ENCODE data around the gene RABGAP1L.

Gene RABGAP1L

DNA sequence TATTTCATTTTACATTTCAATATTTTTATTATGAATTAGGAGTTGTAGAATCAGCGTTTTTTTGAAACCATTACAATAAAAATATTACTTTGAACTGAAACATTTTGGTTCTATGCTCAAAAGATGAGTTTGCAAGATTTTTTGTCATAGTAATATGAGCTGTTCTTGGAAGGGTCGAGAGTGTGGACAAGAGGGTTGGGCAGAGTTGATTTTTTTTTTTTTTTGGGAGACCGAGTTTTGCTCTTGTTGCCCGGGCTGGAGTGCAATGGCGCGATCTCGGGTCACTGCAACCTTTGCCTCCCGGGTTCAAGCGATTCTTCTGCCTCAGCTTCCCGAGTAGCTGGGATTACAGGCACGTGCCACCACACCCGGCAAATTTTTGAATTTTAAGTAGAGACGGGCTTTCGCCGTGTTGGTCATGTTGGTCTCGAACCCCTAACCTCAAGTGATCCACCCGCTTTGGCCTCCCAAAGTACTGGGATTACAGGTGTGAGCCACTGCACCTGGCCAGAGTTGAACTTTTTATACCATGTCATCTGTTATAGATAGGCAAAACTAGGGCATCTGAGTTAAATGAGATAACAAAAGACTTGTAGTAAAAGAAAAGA lies 843.7 kb downstream of the RABGAP1L start:
- H2BK5ac ChIP-seq (ENCODE audit: low read depth, low read length, poor library complexity) = no peak overlapping the region
- no peak for DNase-seq
- H3K23ac ChIP-seq (ENCODE audit: low read length) = no peak overlapping the region
- no CpG with 5 or more reads among the region's 17 CpGs for WGBS (ENCODE audit: extremely low coverage, insufficient coverage, insufficient read length)
- no peak overlapping the region for H4K8ac ChIP-seq (ENCODE audit: low read depth, low read length)
- no peak overlapping the region for H3K4me2 ChIP-seq (ENCODE audit: low read length)
- H3K18ac ChIP-seq (ENCODE audit: low read length) = no peak overlapping the region
- no peak overlapping the region for H3K4me3 ChIP-seq (ENCODE audit: low read depth, low read length)
- H3K36me3 ChIP-seq (ENCODE audit: control insufficient read depth in 1 of 2, insufficient read depth in 2 of 2, low read length in 2 of 2) = peaks cover under 1 to 8% of the 10 kb centered on the region in 2 experiments
- no peaks in the 10 kb centered on the region for H3K9me3 ChIP-seq (ENCODE audit: insufficient read depth, low read depth, low read length)
- no peaks in the 10 kb centered on the region for H3K4me1 ChIP-seq (ENCODE audit: control insufficient read depth in 1 of 2, insufficient read depth in 2 of 2, low read length in 2 of 2)
- no peak overlapping the region for H3K14ac ChIP-seq (ENCODE audit: low read length)
- peaks cover 19% of the 10 kb centered on the region for H3K79me2 ChIP-seq (ENCODE audit: control insufficient read depth, insufficient read depth, low read length, poor library complexity)
- no peak overlapping the region for H3K27ac ChIP-seq (ENCODE audit: low read depth, low read length)
- H2AK5ac ChIP-seq (ENCODE audit: low read length) = no peak overlapping the region
- H3K9ac ChIP-seq (ENCODE audit: low read length) = no peak overlapping the region
- no peak overlapping the region for H2AFZ ChIP-seq (ENCODE audit: insufficient read depth, low read length, poor library complexity)
- H3K79me1 ChIP-seq (ENCODE audit: low read length) = peaks cover 15% of the 10 kb centered on the region
- peak overlapping the region; percentile 90 for H3K4ac ChIP-seq (ENCODE audit: low read depth, low read length)
- no peak overlapping the region for H2BK120ac ChIP-seq (ENCODE audit: insufficient read depth, low read length, poor library complexity)
- H2BK12ac ChIP-seq (ENCODE audit: low read length) = no peak overlapping the region
- H4K91ac ChIP-seq (ENCODE audit: low read depth, low read length) = no peak overlapping the region
- H4K12ac ChIP-seq (ENCODE audit: low read depth, low read length) = no peak overlapping the region
- H3K27me3 ChIP-seq (ENCODE audit: insufficient read depth, low read length) = no peaks in the 10 kb centered on the region

GRCh38 chr1:175003521-175003920 lies 844.2 kb downstream of the RABGAP1L start:
- no peak overlapping the region for H3K18ac ChIP-seq (ENCODE audit: low read length)
- no peak overlapping the region for H4K91ac ChIP-seq (ENCODE audit: low read depth, low read length)
- WGBS (ENCODE audit: extremely low coverage, insufficient coverage, insufficient read length) = no CpG with 5 or more reads among the region's 2 CpGs
- H2BK120ac ChIP-seq (ENCODE audit: insufficient read depth, low read length, poor library complexity) = no peak overlapping the region
- H3K4ac ChIP-seq (ENCODE audit: low read depth, low read length) = no peak overlapping the region
- H2BK12ac ChIP-seq (ENCODE audit: low read length) = no peak overlapping the region
- H3K14ac ChIP-seq (ENCODE audit: low read length) = no peak overlapping the region
- no peaks in the 10 kb centered on the region for H3K27me3 ChIP-seq (ENCODE audit: insufficient read depth, low read length)
- H2AK5ac ChIP-seq (ENCODE audit: low read length) = no peak overlapping the region
- H4K8ac ChIP-seq (ENCODE audit: low read depth, low read length) = no peak overlapping the region
- DNase-seq = no peak
- H3K79me1 ChIP-seq (ENCODE audit: low read length) = peaks cover 15% of the 10 kb centered on the region
- peaks cover 2 to 10% of the 10 kb centered on the region in 2 experiments for H3K36me3 ChIP-seq (ENCODE audit: control insufficient read depth in 1 of 2, insufficient read depth in 2 of 2, low read length in 2 of 2)
- H3K9ac ChIP-seq (ENCODE audit: low read length) = no peak overlapping the region
- H3K4me1 ChIP-seq (ENCODE audit: control insufficient read depth in 1 of 2, insufficient read depth in 2 of 2, low read length in 2 of 2) = no peaks in the 10 kb centered on the region
- no peak overlapping the region for H3K23ac ChIP-seq (ENCODE audit: low read length)
- no peak overlapping the region for H3K4me2 ChIP-seq (ENCODE audit: low read length)
- no peak overlapping the region for H2BK5ac ChIP-seq (ENCODE audit: low read depth, low read length, poor library complexity)
- no peak overlapping the region for H2AFZ ChIP-seq (ENCODE audit: insufficient read depth, low read length, poor library complexity)
- H3K9me3 ChIP-seq (ENCODE audit: insufficient read depth, low read depth, low read length) = no peaks in the 10 kb centered on the region
- H3K27ac ChIP-seq (ENCODE audit: low read depth, low read length) = no peak overlapping the region
- no peak overlapping the region for H3K4me3 ChIP-seq (ENCODE audit: low read depth, low read length)
- peaks cover 19% of the 10 kb centered on the region for H3K79me2 ChIP-seq (ENCODE audit: control insufficient read depth, insufficient read depth, low read length, poor library complexity)
- H4K12ac ChIP-seq (ENCODE audit: low read depth, low read length) = no peak overlapping the region

- H3K23ac ChIP-seq (ENCODE audit: low read length) = no peak overlapping the region
- no peaks in the 10 kb centered on the region for H3K9me3 ChIP-seq (ENCODE audit: insufficient read depth, low read depth, low read length)
- no peak overlapping the region for H3K9ac ChIP-seq (ENCODE audit: low read length)
- H3K4me2 ChIP-seq (ENCODE audit: low read length) = no peak overlapping the region
- no peak for DNase-seq
- H3K4me1 ChIP-seq (ENCODE audit: control insufficient read depth in 1 of 2, insufficient read depth in 2 of 2, low read length in 2 of 2) = no peaks in the 10 kb centered on the region
- H3K4ac ChIP-seq (ENCODE audit: low read depth, low read length) = peak overlapping the region; percentile 27
- H2AFZ ChIP-seq (ENCODE audit: insufficient read depth, low read length, poor library complexity) = no peak overlapping the region
- no peak overlapping the region for H2BK5ac ChIP-seq (ENCODE audit: low read depth, low read length, poor library complexity)
- H3K18ac ChIP-seq (ENCODE audit: low read length) = no peak overlapping the region
- peaks cover 2% of the 10 kb centered on the region for H3K79me1 ChIP-seq (ENCODE audit: low read length)
- no peak overlapping the region for H4K91ac ChIP-seq (ENCODE audit: low read depth, low read length)
- H3K4me3 ChIP-seq (ENCODE audit: low read depth, low read length) = no peak overlapping the region
- no peak overlapping the region for H4K12ac ChIP-seq (ENCODE audit: low read depth, low read length)
- no peak overlapping the region for H2BK120ac ChIP-seq (ENCODE audit: insufficient read depth, low read length, poor library complexity)
- no peak overlapping the region for H3K27ac ChIP-seq (ENCODE audit: low read depth, low read length)
- no peak overlapping the region for H2AK5ac ChIP-seq (ENCODE audit: low read length)
- WGBS (ENCODE audit: extremely low coverage, insufficient coverage, insufficient read length) = no CpG with 5 or more reads among the region's 8 CpGs
- no peak overlapping the region for H2BK12ac ChIP-seq (ENCODE audit: low read length)
- H3K79me2 ChIP-seq (ENCODE audit: control insufficient read depth, insufficient read depth, low read length, poor library complexity) = peaks cover 9% of the 10 kb centered on the region
- H3K36me3 ChIP-seq (ENCODE audit: control insufficient read depth in 1 of 2, insufficient read depth in 2 of 2, low read length in 2 of 2) = peaks cover 6 to 15% of the 10 kb centered on the region in 2 experiments
- H4K8ac ChIP-seq (ENCODE audit: low read depth, low read length) = no peak overlapping the region
- no peak overlapping the region for H3K14ac ChIP-seq (ENCODE audit: low read length)
- no peaks in the 10 kb centered on the region for H3K27me3 ChIP-seq (ENCODE audit: insufficient read depth, low read length)
These were observed 845.9 kb downstream of the RABGAP1L start for GRCh38 chr1:175005085-175005783.

DNA sequence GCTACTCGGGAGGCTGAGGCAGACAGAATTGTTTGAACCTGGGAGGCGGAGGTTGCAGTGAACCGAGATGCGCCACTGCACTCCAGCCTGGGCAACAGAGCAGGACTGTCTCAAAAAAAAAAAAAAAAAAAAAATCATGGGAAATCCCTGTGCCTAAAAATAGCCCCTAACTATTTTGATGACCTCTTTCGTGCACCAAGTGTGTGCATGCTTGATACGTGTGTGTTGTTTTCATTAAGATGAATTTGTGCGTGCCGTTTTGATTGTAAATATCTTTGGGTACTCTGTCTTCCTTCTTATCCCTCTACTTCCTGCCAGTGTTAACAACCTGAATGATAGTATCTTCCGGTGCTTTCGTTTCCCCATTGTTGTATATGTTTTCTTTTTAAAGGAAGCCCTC lies 850.2 kb downstream of the RABGAP1L start:
- no peak overlapping the region for H2BK120ac ChIP-seq (ENCODE audit: insufficient read depth, low read length, poor library complexity)
- no peak overlapping the region for H4K91ac ChIP-seq (ENCODE audit: low read depth, low read length)
- H3K36me3 ChIP-seq (ENCODE audit: control insufficient read depth in 1 of 2, insufficient read depth in 2 of 2, low read length in 2 of 2) = peaks cover 12 to 33% of the 10 kb centered on the region in 2 experiments
- H3K14ac ChIP-seq (ENCODE audit: low read length) = no peak overlapping the region
- H3K4me1 ChIP-seq (ENCODE audit: control insufficient read depth in 1 of 2, insufficient read depth in 2 of 2, low read length in 2 of 2) = no peaks in the 10 kb centered on the region
- no peak overlapping the region for H4K8ac ChIP-seq (ENCODE audit: low read depth, low read length)
- H3K9me3 ChIP-seq (ENCODE audit: insufficient read depth, low read depth, low read length) = no peaks in the 10 kb centered on the region
- WGBS (ENCODE audit: extremely low coverage, insufficient coverage, insufficient read length) = no CpG with 5 or more reads among the region's 10 CpGs
- no peak overlapping the region for H3K4ac ChIP-seq (ENCODE audit: low read depth, low read length)
- H3K79me2 ChIP-seq (ENCODE audit: control insufficient read depth, insufficient read depth, low read length, poor library complexity) = no peaks in the 10 kb centered on the region
- no peak overlapping the region for H2BK5ac ChIP-seq (ENCODE audit: low read depth, low read length, poor library complexity)
- H3K79me1 ChIP-seq (ENCODE audit: low read length) = no peaks in the 10 kb centered on the region
- no peak overlapping the region for H2AK5ac ChIP-seq (ENCODE audit: low read length)
- H3K27me3 ChIP-seq (ENCODE audit: insufficient read depth, low read length) = no peaks in the 10 kb centered on the region
- H3K27ac ChIP-seq (ENCODE audit: low read depth, low read length) = no peak overlapping the region
- no peak overlapping the region for H2AFZ ChIP-seq (ENCODE audit: insufficient read depth, low read length, poor library complexity)
- no peak overlapping the region for H3K18ac ChIP-seq (ENCODE audit: low read length)
- no peak overlapping the region for H3K4me3 ChIP-seq (ENCODE audit: low read depth, low read length)
- no peak for DNase-seq
- no peak overlapping the region for H2BK12ac ChIP-seq (ENCODE audit: low read length)
- no peak overlapping the region for H3K9ac ChIP-seq (ENCODE audit: low read length)
- no peak overlapping the region for H3K23ac ChIP-seq (ENCODE audit: low read length)
- H4K12ac ChIP-seq (ENCODE audit: low read depth, low read length) = no peak overlapping the region
- no peak overlapping the region for H3K4me2 ChIP-seq (ENCODE audit: low read length)

Data from trophoblast cell (in vitro differentiated cells and primary cell).